Ishikawa (cell line): ENCODE results near the gene ITCH.

ENCODE experiments used
- CEBPB ChIP-seq: IDR thresholded peaks from 2 replicates; pipeline ENCODE4 v1.6.1; 2012
- CREB1 ChIP-seq: IDR thresholded peaks from 2 replicates; pipeline ENCODE4 v1.6.1; 2012; ENCODE audit warnings: low read depth
- EGR1 ChIP-seq: IDR thresholded peaks from 2 replicates; pipeline ENCODE4 v1.6.1; 2012
- EP300 ChIP-seq: IDR thresholded peaks from 2 replicates; pipeline ENCODE4 v1.6.1; 2012; ENCODE audit warnings: borderline replicate concordance
- FOXM1 ChIP-seq: IDR thresholded peaks from 2 replicates; pipeline ENCODE4 v1.6.1; 2012; ENCODE audit warnings: low read depth, borderline replicate concordance
- MAX ChIP-seq: IDR thresholded peaks from 2 replicates; pipeline ENCODE4 v1.6.1; 2012
- NFIC ChIP-seq: IDR thresholded peaks from 2 replicates; pipeline ENCODE4 v1.6.1; 2012
- RAD21 ChIP-seq: IDR thresholded peaks from 2 replicates; pipeline ENCODE4 v1.6.1; 2012; ENCODE audit warnings: low read depth
- TAF1 ChIP-seq: IDR thresholded peaks from 2 replicates; pipeline ENCODE4 v1.6.1; 2012; ENCODE audit warnings: low read depth, mild to moderate bottlenecking
- TCF12 ChIP-seq: IDR thresholded peaks from 2 replicates; pipeline ENCODE4 v1.6.1; 2012; ENCODE audit warnings: low read depth
- TEAD4 ChIP-seq: IDR thresholded peaks from 2 replicates; pipeline ENCODE4 v1.6.1; 2012
- YY1 ChIP-seq: IDR thresholded peaks from 2 replicates; pipeline ENCODE4 v1.6.1; 2012; ENCODE audit warnings: low read depth
- ZBTB7A ChIP-seq: IDR thresholded peaks from 2 replicates; pipeline ENCODE4 v1.6.1; 2012; ENCODE audit warnings: low read depth
- TF ChIP-seq, protein P1 (sequence below): IDR thresholded peaks from 2 replicates; pipeline ENCODE4 v1.6.1; 2012; ENCODE audit warnings: low read depth, mild to moderate bottlenecking
- TF ChIP-seq, protein P2 (sequence below): IDR thresholded peaks from 2 replicates; pipeline ENCODE4 v1.6.1; 2012

ITCH gene

DNA sequence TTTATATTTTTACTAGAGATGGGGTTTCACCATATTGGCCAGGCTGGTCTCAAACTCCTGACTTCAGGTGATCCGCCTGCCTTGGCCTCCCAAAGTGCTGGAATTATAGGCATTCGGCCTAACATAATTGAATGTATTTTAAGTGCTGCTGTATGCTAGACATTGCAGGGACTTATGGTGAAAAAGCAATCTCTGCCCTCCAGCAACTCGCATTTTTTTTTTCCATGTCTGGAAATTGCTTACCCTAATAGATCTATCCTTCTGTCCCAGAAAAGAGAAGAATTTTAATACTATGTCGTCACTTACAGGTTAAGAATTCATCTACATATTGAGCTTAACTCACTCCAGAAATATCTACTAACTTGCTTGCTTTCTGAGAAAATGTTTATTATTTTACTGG, 10.4 kb downstream of the ITCH start:
- TF ChIP-seq TEAD4 (no peak), NFIC (no peak), ZBTB7A (no peak), RAD21 (no peak), EGR1 (no peak), TAF1 (no peak), MAX (no peak), EP300 (no peak), FOXM1 (no peak), TCF12 (no peak), CREB1 (no peak), YY1 (no peak), CEBPB (no peak)
- TF ChIP-seq, protein P1, sequence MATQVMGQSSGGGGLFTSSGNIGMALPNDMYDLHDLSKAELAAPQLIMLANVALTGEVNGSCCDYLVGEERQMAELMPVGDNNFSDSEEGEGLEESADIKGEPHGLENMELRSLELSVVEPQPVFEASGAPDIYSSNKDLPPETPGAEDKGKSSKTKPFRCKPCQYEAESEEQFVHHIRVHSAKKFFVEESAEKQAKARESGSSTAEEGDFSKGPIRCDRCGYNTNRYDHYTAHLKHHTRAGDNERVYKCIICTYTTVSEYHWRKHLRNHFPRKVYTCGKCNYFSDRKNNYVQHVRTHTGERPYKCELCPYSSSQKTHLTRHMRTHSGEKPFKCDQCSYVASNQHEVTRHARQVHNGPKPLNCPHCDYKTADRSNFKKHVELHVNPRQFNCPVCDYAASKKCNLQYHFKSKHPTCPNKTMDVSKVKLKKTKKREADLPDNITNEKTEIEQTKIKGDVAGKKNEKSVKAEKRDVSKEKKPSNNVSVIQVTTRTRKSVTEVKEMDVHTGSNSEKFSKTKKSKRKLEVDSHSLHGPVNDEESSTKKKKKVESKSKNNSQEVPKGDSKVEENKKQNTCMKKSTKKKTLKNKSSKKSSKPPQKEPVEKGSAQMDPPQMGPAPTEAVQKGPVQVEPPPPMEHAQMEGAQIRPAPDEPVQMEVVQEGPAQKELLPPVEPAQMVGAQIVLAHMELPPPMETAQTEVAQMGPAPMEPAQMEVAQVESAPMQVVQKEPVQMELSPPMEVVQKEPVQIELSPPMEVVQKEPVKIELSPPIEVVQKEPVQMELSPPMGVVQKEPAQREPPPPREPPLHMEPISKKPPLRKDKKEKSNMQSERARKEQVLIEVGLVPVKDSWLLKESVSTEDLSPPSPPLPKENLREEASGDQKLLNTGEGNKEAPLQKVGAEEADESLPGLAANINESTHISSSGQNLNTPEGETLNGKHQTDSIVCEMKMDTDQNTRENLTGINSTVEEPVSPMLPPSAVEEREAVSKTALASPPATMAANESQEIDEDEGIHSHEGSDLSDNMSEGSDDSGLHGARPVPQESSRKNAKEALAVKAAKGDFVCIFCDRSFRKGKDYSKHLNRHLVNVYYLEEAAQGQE = no peak
- TF ChIP-seq, protein P2, sequence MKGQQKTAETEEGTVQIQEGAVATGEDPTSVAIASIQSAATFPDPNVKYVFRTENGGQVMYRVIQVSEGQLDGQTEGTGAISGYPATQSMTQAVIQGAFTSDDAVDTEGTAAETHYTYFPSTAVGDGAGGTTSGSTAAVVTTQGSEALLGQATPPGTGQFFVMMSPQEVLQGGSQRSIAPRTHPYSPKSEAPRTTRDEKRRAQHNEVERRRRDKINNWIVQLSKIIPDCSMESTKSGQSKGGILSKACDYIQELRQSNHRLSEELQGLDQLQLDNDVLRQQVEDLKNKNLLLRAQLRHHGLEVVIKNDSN = no peak

- TF ChIP-seq ZBTB7A (no peak), YY1 (no peak), NFIC (no peak), CREB1 (no peak), FOXM1 (no peak), RAD21 (no peak), TCF12 (no peak), TEAD4 (no peak), TAF1 (no peak), EGR1 (no peak), CEBPB (no peak), MAX (no peak), EP300 (no peak)
- TF ChIP-seq, protein P1 = no peak
- TF ChIP-seq, protein P2 = no peak
Observed at GRCh38 chr20:34374209-34374760, 11.2 kb downstream of the ITCH start.

DNA sequence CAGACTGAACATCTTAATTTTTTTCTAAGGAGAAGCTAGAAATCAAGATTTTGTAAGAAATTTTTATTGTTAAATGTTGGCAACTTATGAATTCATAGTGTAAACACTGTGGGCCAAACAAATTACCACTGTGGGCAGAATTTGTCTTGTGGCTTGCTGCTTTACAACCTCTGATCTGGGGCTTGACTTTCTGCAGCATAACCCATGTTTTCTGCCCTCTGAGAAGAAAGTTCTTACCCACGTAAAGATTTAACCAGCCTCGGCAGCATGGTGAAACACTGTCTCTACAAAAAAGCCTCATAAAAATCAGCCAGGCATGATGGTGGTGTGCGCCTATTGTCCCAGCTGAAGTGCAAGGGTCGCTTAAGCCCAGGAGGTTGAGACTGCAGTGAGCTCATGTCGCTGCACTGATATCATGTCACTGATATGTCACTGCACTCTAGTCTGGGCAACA, 12.9 kb downstream of the ITCH start:
- TF ChIP-seq TAF1 (no peak), ZBTB7A (0 out of 2 replicates have a peak, but pooled peaks have one; percentile 39), YY1 (no peak), CREB1 (no peak), EGR1 (no peak), MAX (peak; percentile 56; the same call in 1 of the 2 replicates), NFIC (no peak; the same call in 1 of the 2 replicates), FOXM1 (no peak), TEAD4 (peak; percentile 40; the same call in 1 of the 2 replicates), RAD21 (peak; percentile 11; the same call in 1 of the 2 replicates), TCF12 (peak; percentile 22; the same call in 1 of the 2 replicates), EP300 (peak; percentile 55; the same call in 1 of the 2 replicates), CEBPB (no peak)
- TF ChIP-seq, protein P2 = no peak
- TF ChIP-seq, protein P1 = no peak
